Measurements from ENCODE around the gene SMIM28.
"Not testable (repeated sequence)": the region's sequence is repeated elsewhere in the genome, so short reads cannot be mapped to it uniquely, and the experiment has no call there.

The SMIM28 gene

GRCh38 chr6:138405816-138406413 is 28.2 kb downstream of the SMIM28 start:
- no peak for DNase-seq (ENCODE audit: low read depth)

GRCh38 chr6:138406443-138406842 is 28.7 kb downstream of the SMIM28 start:
- DNase-seq (ENCODE audit: low read depth): no peak

GRCh38 chr6:138410048-138410735 is 32.5 kb downstream of the SMIM28 start:
- no peak for DNase-seq (ENCODE audit: low read depth)

GRCh38 chr6:138410972-138411880 is 33.5 kb downstream of the SMIM28 start:
- DNase-seq (ENCODE audit: low read depth): no peak

GRCh38 chr6:138415125-138415524 is 37.4 kb downstream of the SMIM28 start:
- DNase-seq (ENCODE audit: low read depth): no peak

GRCh38 chr6:138416206-138416605 is 38.5 kb downstream of the SMIM28 start:
- no peak for DNase-seq (ENCODE audit: low read depth)

- no peak for DNase-seq (ENCODE audit: low read depth)
Observed at GRCh38 chr6:138417493-138418117, 39.9 kb downstream of the SMIM28 start.

GRCh38 chr6:138418118-138418742 is 40.5 kb downstream of the SMIM28 start:
- DNase-seq (ENCODE audit: low read depth): no peak

GRCh38 chr6:138419766-138420165 is 42.1 kb downstream of the SMIM28 start:
- no peak for DNase-seq (ENCODE audit: low read depth)

GRCh38 chr6:138420356-138420755 is 42.7 kb downstream of the SMIM28 start:
- DNase-seq (ENCODE audit: low read depth): no peak

- DNase-seq (ENCODE audit: low read depth): no peak
Observed at GRCh38 chr6:138421089-138421488, 43.4 kb downstream of the SMIM28 start.

- DNase-seq (ENCODE audit: low read depth): no peak
Observed at GRCh38 chr6:138421608-138422007, 43.9 kb downstream of the SMIM28 start.

GRCh38 chr6:138422861-138423260 is 45.2 kb downstream of the SMIM28 start:
- no peak for DNase-seq (ENCODE audit: low read depth)

- DNase-seq (ENCODE audit: low read depth): no peak
Observed at GRCh38 chr6:138424004-138424904, 46.5 kb downstream of the SMIM28 start.

- DNase-seq (ENCODE audit: low read depth): not testable (repeated sequence)
Observed at GRCh38 chr6:138425256-138425655, 47.6 kb downstream of the SMIM28 start.

- DNase-seq (ENCODE audit: low read depth): no peak
Observed at GRCh38 chr6:138426500-138427123, 48.9 kb downstream of the SMIM28 start.

- no peak for DNase-seq (ENCODE audit: low read depth)
Observed at GRCh38 chr6:138427701-138428100, 50.0 kb downstream of the SMIM28 start.

- no peak for DNase-seq (ENCODE audit: low read depth)
Observed at GRCh38 chr6:138428944-138429598, 51.4 kb downstream of the SMIM28 start.

- no peak for DNase-seq (ENCODE audit: low read depth)
Observed at GRCh38 chr6:138429761-138430160, 52.1 kb downstream of the SMIM28 start.

Data from activated T-cell treated with anti-CD3 and anti-CD28 coated beads for 1 hour (primary cell).